Activated naive CD4-positive, alpha-beta T cell treated with anti-CD3 and anti-CD28 coated beads for 36 hours (primary cell): ENCODE data around the gene SLC37A1. TPM values are rescaled to one million over a fixed set of nuclear protein-coding genes. Genes with fewer than 3 reads are reported as not detected.
"Not testable (repeated sequence)": the region's sequence is repeated elsewhere in the genome, so short reads cannot be mapped to it uniquely, and the experiment has no call there.

Experiments
- CTCF ChIA-PET: fragments of 350-600 bp; sonication (Branson Sonifier 250); formaldehyde crosslinking; loops from one replicate; lab custom pipeline; 2021; ENCODE audit warnings: antibody characterized with exemption; lab: Charles Lee
- DNase-seq: peaks from one replicate; pipeline ENCODE4 v3.0.0-alpha.2; 2020
- H3K27ac Mint-ChIP-seq: one replicate; pipeline ENCODE4 v1.8.0; 2021; ENCODE audit warnings: mild to moderate bottlenecking, mixed read lengths
- H3K27me3 Mint-ChIP-seq: one replicate; pipeline ENCODE4 v1.8.0; 2021; ENCODE audit warnings: low read depth, mixed read lengths
- H3K36me3 Mint-ChIP-seq: one replicate; pipeline ENCODE4 v1.8.0; 2021; ENCODE audit warnings: low read depth, mixed read lengths
- H3K4me1 Mint-ChIP-seq: one replicate; pipeline ENCODE4 v1.8.0; 2021; ENCODE audit warnings: low read depth, mixed read lengths
- H3K4me3 Mint-ChIP-seq: one replicate; pipeline ENCODE4 v1.8.0; 2021; ENCODE audit warnings: mild to moderate bottlenecking, moderate library complexity, mixed read lengths
- H3K9me3 Mint-ChIP-seq: one replicate; pipeline ENCODE4 v1.8.0; 2021; ENCODE audit warnings: mixed read lengths
- intact Hi-C: fragments of 100-400 bp; cut with micrococcal nuclease; formaldehyde crosslinking; loops from one replicate; pipeline ENCODE4 v1.15.1; 2023
- total RNA-seq, 2 experiments: library from RNA; stranded (reverse); gene quantifications; one replicate each; pipeline ENCODE4 v1.2.3, GENCODE V29; 2021

Gene SLC37A1
- total RNA-seq, 2 experiments from 2014 or later: 18.4 to 18.7 TPM

DNA sequence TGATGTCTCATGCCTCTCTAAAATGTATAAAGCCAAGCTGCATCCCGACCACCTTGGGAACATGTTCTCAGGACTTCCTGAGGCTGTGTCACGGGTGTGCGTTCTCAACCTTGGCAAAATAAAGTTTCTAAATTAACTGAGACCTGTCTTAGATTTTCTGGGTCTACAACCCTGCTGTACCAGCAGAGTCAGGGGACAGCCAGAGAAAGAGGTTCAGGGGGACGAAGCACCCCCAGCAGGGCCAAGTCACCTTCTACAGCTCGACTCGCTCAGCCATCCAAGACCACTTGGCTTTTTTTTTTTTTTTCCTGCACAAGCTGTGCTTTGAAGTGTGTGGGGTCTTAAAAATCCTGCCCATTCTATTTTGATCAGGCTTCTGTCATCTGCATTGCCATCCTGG, 111.3 kb downstream of the SLC37A1 start:
- no peak overlapping the region for H3K4me3 Mint-ChIP-seq
- DNase-seq: no peak
- H3K27me3 Mint-ChIP-seq: no peaks in the 10 kb centered on the region
- no peak overlapping the region for H3K27ac Mint-ChIP-seq
- no peaks in the 10 kb centered on the region for H3K36me3 Mint-ChIP-seq
- H3K9me3 Mint-ChIP-seq: no peaks in the 10 kb centered on the region
- no peaks in the 10 kb centered on the region for H3K4me1 Mint-ChIP-seq
- intact Hi-C loops: no loop called here
- CTCF ChIA-PET: interaction anchor here (0.6 kb wide), 1 partner anchor 13 kb away, joined by 4 read pairs; no protein-coding TSS in a partner anchor

DNA sequence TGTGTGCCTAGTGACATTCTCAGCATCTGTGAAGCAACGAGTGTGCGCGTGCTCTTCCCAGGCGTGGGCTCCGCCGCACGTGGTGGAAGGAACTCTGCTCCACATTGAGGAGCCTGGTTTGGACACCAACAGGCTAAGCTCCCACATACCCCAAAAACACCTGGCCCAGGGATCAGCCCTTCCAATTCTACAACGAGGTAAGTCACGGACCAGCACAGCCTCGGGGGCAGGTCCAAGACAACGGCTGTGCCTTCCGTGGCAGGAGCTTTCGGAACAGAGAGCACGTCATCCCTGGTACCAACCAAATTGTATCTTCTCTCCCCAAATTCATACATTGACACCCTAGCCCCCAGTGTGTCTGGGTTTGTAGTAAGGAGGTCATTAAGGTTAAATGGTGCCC, 112.5 kb downstream of the SLC37A1 start:
- no peak for DNase-seq
- CTCF ChIA-PET: no interaction called here
- H3K27me3 Mint-ChIP-seq: no peaks in the 10 kb centered on the region
- peaks cover 3% of the 10 kb centered on the region for H3K4me1 Mint-ChIP-seq
- intact Hi-C loops: no loop called here
- no peaks in the 10 kb centered on the region for H3K9me3 Mint-ChIP-seq
- no peak overlapping the region for H3K27ac Mint-ChIP-seq
- no peaks in the 10 kb centered on the region for H3K36me3 Mint-ChIP-seq
- no peak overlapping the region for H3K4me3 Mint-ChIP-seq

DNA sequence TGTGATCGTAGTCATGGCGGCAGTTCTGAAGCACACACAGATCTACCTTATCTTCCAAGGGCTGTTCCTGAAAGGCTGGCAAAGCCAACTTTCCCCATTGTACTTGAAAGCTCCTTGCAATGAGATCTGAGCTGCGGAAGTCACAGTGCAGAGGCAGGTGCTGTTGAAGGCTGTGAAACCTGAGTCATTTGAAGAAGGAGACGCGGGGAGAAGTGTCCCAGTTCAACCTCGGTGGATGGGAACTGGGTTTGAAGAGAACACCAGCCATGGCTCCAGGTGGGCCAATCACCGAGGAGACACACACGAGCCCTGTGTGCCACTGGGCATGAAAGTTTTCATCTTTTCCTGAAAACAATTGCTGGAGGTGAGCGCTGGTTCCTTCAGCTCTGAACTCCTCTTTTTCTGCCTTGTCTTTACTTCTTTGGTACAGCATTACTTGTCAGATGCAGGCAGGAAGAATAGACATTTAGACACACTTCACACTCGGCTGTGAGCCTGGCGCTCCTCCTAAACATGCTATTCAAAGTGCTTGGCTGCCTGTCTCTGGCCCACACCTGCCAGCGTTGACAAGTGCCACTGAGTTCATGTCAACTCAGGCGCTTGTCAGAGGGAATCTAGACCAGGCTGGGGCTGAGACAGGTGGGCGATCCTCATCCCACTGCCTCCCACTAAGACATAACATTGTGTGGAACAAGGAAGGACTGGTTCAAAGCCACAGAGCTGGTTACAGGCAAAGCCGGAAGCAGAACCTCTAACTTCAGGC, 114.1 kb downstream of the SLC37A1 start:
- Mint-ChIP-seq H3K27me3 (no peaks in the 10 kb centered on the region), H3K27ac (no peak overlapping the region), H3K9me3 (no peaks in the 10 kb centered on the region), H3K36me3 (no peaks in the 10 kb centered on the region), H3K4me1 (peaks cover 3% of the 10 kb centered on the region), H3K4me3 (no peak overlapping the region)
- intact Hi-C loops: no loop called here
- CTCF ChIA-PET: no interaction called here
- DNase-seq: no peak

DNA sequence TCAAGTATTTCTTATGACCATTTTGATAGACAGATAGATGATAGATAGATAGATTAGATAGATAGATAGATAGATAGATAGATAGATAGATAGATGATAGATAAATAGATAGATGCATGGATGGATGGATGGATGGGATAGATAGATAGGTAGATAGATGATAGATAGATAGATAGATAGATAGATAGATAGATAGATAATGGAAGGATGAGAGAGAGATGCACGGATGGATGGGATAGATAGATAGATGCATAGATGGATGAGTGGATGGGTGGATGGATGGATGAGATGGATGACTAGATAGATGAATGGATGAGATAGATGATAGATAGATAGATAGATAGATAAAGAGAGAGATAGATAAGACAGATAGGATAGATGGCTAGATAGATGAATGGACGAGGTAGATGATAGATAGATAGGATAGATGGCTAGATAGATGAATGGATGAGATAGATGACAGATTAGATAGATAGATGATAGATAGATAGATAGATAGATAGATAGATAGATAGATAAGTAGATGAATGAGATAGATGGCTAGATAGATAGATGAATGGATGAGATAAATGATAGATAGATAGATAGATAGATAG, 114.9 kb downstream of the SLC37A1 start:
- intact Hi-C loops, H3K27me3 Mint-ChIP-seq, H3K27ac Mint-ChIP-seq, H3K36me3 Mint-ChIP-seq, H3K9me3 Mint-ChIP-seq, DNase-seq, H3K4me3 Mint-ChIP-seq, H3K4me1 Mint-ChIP-seq, CTCF ChIA-PET: not testable (repeated sequence)

DNA sequence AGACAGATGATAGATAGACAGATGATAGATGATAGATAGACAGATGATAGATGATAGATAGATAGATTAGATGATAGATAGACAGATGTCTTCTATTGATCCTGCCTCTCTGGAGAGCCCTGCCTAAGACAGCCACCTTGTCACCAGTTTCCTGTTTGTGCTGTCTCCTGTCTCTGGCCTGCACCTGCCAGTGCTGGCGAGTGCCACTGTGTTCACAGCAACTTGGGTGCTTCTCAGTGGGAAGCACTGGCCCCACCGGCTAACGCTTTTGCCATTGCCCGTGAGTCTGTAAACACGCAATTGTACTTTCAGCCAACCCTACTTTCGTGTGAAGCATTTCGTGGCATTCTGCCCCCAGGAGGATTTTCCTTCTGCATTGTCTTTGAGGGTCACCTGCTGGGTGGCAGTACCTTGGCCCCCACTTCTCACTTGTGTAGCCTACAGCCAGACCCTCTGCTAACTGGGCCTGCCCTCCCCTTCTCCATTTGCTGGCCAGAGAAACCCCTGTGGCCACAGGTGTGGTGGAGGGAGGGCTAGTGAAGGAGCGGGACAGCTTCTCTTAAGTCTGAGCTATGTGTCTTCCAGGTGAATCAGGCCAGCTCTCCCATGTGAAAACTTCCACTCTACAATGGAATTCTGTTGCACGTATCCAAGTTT, 116.4 kb downstream of the SLC37A1 start:
- no peak overlapping the region for H3K27ac Mint-ChIP-seq

DNA sequence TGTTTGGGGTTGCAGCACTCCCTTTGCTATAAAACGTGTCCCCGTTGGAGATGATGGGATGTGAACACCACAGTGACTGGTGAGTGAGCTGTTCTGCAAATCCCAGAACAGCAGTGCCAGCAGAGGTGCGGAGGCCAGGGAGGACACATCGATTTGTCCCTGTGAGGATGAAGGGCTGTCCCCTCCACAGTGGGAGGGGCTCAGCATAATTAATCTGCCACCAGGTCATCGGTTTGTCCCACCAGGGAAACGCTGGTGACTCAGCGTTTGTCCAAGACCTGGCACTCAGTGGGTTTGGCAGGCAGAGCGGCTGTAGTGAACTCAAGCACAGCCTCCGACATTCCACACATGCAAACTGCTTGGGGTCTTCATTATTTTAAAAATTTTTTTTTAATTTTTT, 117.0 kb downstream of the SLC37A1 start:
- Mint-ChIP-seq H3K4me1 (peaks cover 3% of the 10 kb centered on the region), H3K36me3 (no peaks in the 10 kb centered on the region), H3K27ac (no peak overlapping the region), H3K27me3 (no peaks in the 10 kb centered on the region), H3K4me3 (no peak overlapping the region), H3K9me3 (no peaks in the 10 kb centered on the region)
- DNase-seq: no peak
- CTCF ChIA-PET: interaction anchor here (0.6 to 1.6 kb wide), 3 partner anchors 38 to 219 kb away, joined by 3 to 6 read pairs (median 3); no protein-coding TSS in a partner anchor
- intact Hi-C loops: loop anchor here (5.0 kb wide), 1 partner anchor 38 kb away; no protein-coding TSS in a partner anchor

More for the DNA sequence above, 116.4 kb downstream of the SLC37A1 start:
- Mint-ChIP-seq H3K36me3 (no peaks in the 10 kb centered on the region), H3K9me3 (no peaks in the 10 kb centered on the region), H3K4me1 (peaks cover 3% of the 10 kb centered on the region), H3K4me3 (no peak overlapping the region), H3K27me3 (no peaks in the 10 kb centered on the region)
- DNase-seq: no peak
- intact Hi-C loops: loop anchor here (5.0 kb wide), 1 partner anchor 38 kb away; no protein-coding TSS in a partner anchor
- CTCF ChIA-PET: interaction anchor here (1.6 kb wide), 1 partner anchor 91 kb away, joined by 3 read pairs; no protein-coding TSS in a partner anchor

Other genes with a start within 250 kb of the SLC37A1 start
- not detected for gene TFF3, start 198.4 kb upstream of the SLC37A1 start, total RNA-seq
- gene TFF2, start 162.9 kb upstream of the SLC37A1 start, total RNA-seq: not detected
- gene TFF1, start 147.3 kb upstream of the SLC37A1 start, total RNA-seq: not detected
- 10 to 100 TPM; 10.9 to 11.5 TPM for gene TMPRSS3, start 117.8 kb upstream of the SLC37A1 start, total RNA-seq
- 10 to 100 TPM; 13.5 to 14.9 TPM for gene UBASH3A, start 110.0 kb upstream of the SLC37A1 start, total RNA-seq
- gene RSPH1, start 17.6 kb upstream of the SLC37A1 start, total RNA-seq: under 1 TPM in 1 of 2 experiments, not detected in 1; 0.22 TPM
- 1 to 10 TPM; 6.3 to 7.4 TPM for gene PDE9A, start 139.8 kb downstream of the SLC37A1 start, total RNA-seq